Prostate gland (tissue), 2 donors: Measurements from ENCODE around the gene ELOVL1.

Experiments used
- CTCF ChIP-seq, 4 experiments: fragments of 200-600 bp in 2 of 4; fragments of 450-650 bp in 2 of 4; sonication (generic) in 2 of 4; IDR thresholded peaks; 1 replicate in 3 of 4; 2 replicates in 1 of 4; pipeline ENCODE4 v1.5.1; 2016 to 2019; ENCODE audit warnings: antibody characterized with exemption in 4 of 4, mild to moderate bottlenecking in 2 of 4, moderate library complexity in 2 of 4
- POLR2A ChIP-seq: fragments of 450-650 bp; IDR thresholded peaks from one replicate; pipeline ENCODE4 v1.6.1; 2016; ENCODE audit warnings: antibody characterized with exemption, mild to moderate bottlenecking
- POLR2AphosphoS5 ChIP-seq: sonication (generic); formaldehyde crosslinking; IDR thresholded peaks from one replicate; pipeline ENCODE4 v1.6.1; 2017; ENCODE audit warnings: antibody characterized with exemption

GRCh38 chr1:43360616-43361015, 7.2 kb downstream of the ELOVL1 start:
- TF ChIP-seq CTCF (IDR thresholded peaks at IDR 0.05) (no peak), POLR2AphosphoS5 (no peak), POLR2A (no peak)
